ENCODE results near the gene ACRBP.
A peak's percentile ranks its signal among the peaks of the same experiment; 100 is the strongest.

DNA sequence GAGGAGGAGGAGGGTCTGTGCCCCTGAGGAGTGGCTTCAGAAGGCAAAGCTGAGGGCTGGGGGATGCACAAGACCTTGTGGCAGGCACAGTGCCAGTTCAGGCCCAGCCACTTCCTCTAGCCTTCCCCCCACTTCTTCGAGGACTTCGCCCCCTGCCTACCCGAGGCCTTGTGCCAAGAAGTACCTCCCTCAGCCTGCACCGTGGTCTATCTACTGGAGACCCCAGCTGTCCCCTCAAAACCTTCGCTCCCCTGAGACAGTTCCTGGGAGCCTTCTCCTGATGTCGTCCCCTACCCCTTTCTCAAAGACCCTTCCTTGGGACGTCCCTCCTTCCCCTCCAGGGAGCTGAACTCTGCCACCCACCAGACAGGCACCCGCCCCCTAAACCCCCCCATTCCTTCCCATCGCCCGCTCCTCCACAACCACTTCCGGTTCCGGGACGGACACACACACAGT is 41.3 kb upstream of the ACRBP start:
- TF ChIP-seq SUZ12 (IDR thresholded peaks at IDR 0.05) (no peak), FOXA1 (IDR thresholded peaks at IDR 0.05) (no peak), LEF1 (IDR thresholded peaks at IDR 0.05; ENCODE audit: borderline replicate concordance) (no peak), BHLHE40 (IDR thresholded peaks at IDR 0.05; ENCODE audit: borderline replicate concordance) (no peak), FOXM1 (IDR thresholded peaks at IDR 0.05; ENCODE audit: borderline replicate concordance) (0 out of 2 replicates have a peak, but pooled peaks have one; percentile 49), ARNT (IDR thresholded peaks at IDR 0.05) (no peak), PKNOX1 (IDR thresholded peaks at IDR 0.05) (no peak)

Data from HEK293T (cell line).